CD14-positive monocyte (primary cell): ENCODE results near the gene MYO1A. TPM values are rescaled to one million over a fixed set of nuclear protein-coding genes. Genes with fewer than 3 reads are reported as not detected.
A peak's percentile ranks its signal among the peaks of the same experiment; 100 is the strongest.

ENCODE experiments used
- DNase-seq, 3 donors: peaks; one replicate each; pipeline ENCODE4 v3.0.0-alpha.2; 2011 to 2022
- H2AFZ ChIP-seq: 2 replicates; pipeline ENCODE4 v1.6.0; 2012; ENCODE audit warnings: mild to moderate bottlenecking, low read depth, low read length, inconsistent platforms; ENCODE audit not compliant: insufficient read depth, poor library complexity, severe bottlenecking
- H3K27ac ChIP-seq, 2 donors: 1 replicate in 1 of 2; 2 replicates in 1 of 2; pipeline ENCODE4 v1.5.1; 2012 to 2013; ENCODE audit warnings: low read length in 2 of 2, control low read depth in 1 of 2, inconsistent platforms in 1 of 2, low read depth in 1 of 2, mild to moderate bottlenecking in 1 of 2
- H3K27me3 ChIP-seq, 2 donors: one replicate each; pipeline versions ENCODE4 v1.6.0 to v1.6.1; 2011 to 2013; ENCODE audit warnings: low read length in 2 of 2; ENCODE audit not compliant: control insufficient read depth in 2 of 2, insufficient read depth in 2 of 2
- H3K36me3 ChIP-seq, 2 donors: replicated peaks in 1 of 2; 1 replicate in 1 of 2; 2 replicates in 1 of 2; pipeline versions ENCODE4 v1.5.1 to v1.6.1; 2012 to 2013; ENCODE audit warnings: low read length in 2 of 2, control low read depth in 1 of 2, inconsistent platforms in 1 of 2, mild to moderate bottlenecking in 1 of 2; ENCODE audit not compliant: insufficient read depth in 2 of 2, control insufficient read depth in 1 of 2
- H3K4me1 ChIP-seq, 2 donors: 1 replicate in 1 of 2; 2 replicates in 1 of 2; pipeline versions ENCODE4 v1.5.1 to v1.6.1; 2012 to 2013; ENCODE audit warnings: low read length in 2 of 2, control low read depth in 1 of 2, inconsistent platforms in 1 of 2, mild to moderate bottlenecking in 1 of 2, moderate library complexity in 1 of 2; ENCODE audit not compliant: insufficient read depth in 2 of 2, control insufficient read depth in 1 of 2
- H3K4me2 ChIP-seq: replicated peaks from 2 replicates; pipeline ENCODE3; 2012; ENCODE audit warnings: low read length, moderate library complexity, mild to moderate bottlenecking; ENCODE audit not compliant: poor library complexity, severe bottlenecking; ENCODE audit errors: extremely low read depth
- H3K4me3 ChIP-seq, 3 experiments: fragments of 200-600 bp in 1 of 3; sonication (generic) in 1 of 3; replicated peaks in 1 of 3; 1 replicate in 2 of 3; 2 replicates in 1 of 3; pipeline ENCODE4 v1.5.1; 2011 to 2013; ENCODE audit warnings: low read length in 3 of 3, mild to moderate bottlenecking in 3 of 3, control low read depth in 2 of 3, low read depth in 2 of 3, inconsistent platforms in 1 of 3, moderate library complexity in 1 of 3
- H3K79me2 ChIP-seq: 2 replicates; pipeline ENCODE4 v1.6.0; 2012; ENCODE audit warnings: mild to moderate bottlenecking, control low read depth, inconsistent platforms, low read length, moderate library complexity; ENCODE audit not compliant: insufficient read depth
- H3K9ac ChIP-seq: 2 replicates; pipeline ENCODE4 v1.6.0; 2017; ENCODE audit warnings: low read length, mild to moderate bottlenecking; ENCODE audit not compliant: insufficient read depth, poor library complexity, severe bottlenecking
- H3K9me3 ChIP-seq, 2 donors: replicated peaks in 1 of 2; 1 replicate in 1 of 2; 2 replicates in 1 of 2; pipeline versions ENCODE4 v1.5.1 to v1.6.1; 2012 to 2013; ENCODE audit warnings: low read length in 2 of 2, control low read depth in 1 of 2; ENCODE audit not compliant: control insufficient read depth in 1 of 2, insufficient read depth in 1 of 2
- H4K20me1 ChIP-seq: 2 replicates; pipeline ENCODE4 v1.6.0; 2012; ENCODE audit warnings: mild to moderate bottlenecking, low read length, control low read depth, moderate library complexity; ENCODE audit not compliant: insufficient read depth
- H3K27ac Mint-ChIP-seq, 7 donors: one replicate each; pipeline ENCODE4 v1.8.0; 2020; ENCODE audit warnings: mild to moderate bottlenecking in 7 of 7, mixed read lengths in 7 of 7, moderate library complexity in 6 of 7, inconsistent platforms in 2 of 7
- H3K27me3 Mint-ChIP-seq, 3 donors: one replicate each; pipeline ENCODE4 v1.8.0; 2021 to 2022; ENCODE audit warnings: low read depth in 3 of 3, mild to moderate bottlenecking in 3 of 3, mixed read lengths in 3 of 3, moderate library complexity in 3 of 3, inconsistent platforms in 1 of 3
- H3K36me3 Mint-ChIP-seq, 2 donors: one replicate each; pipeline ENCODE4 v1.8.0; 2020; ENCODE audit warnings: mixed read lengths in 2 of 2, inconsistent platforms in 1 of 2, mild to moderate bottlenecking in 1 of 2
- H3K4me1 Mint-ChIP-seq: one replicate; pipeline ENCODE4 v1.8.0; 2020; ENCODE audit warnings: mild to moderate bottlenecking, mixed read lengths
- H3K4me3 Mint-ChIP-seq, 2 donors: one replicate each; pipeline ENCODE4 v1.8.0; 2020; ENCODE audit warnings: mild to moderate bottlenecking in 2 of 2, mixed read lengths in 2 of 2, moderate library complexity in 1 of 2
- H3K9me3 Mint-ChIP-seq, 7 donors: one replicate each; pipeline ENCODE4 v1.8.0; 2020 to 2022; ENCODE audit warnings: mixed read lengths in 7 of 7, mild to moderate bottlenecking in 6 of 7, moderate library complexity in 6 of 7, inconsistent platforms in 2 of 7
- CTCF ChIP-seq: fragments of 200-600 bp; IDR thresholded peaks from one replicate; pipeline ENCODE4 v1.8.0; 2022; ENCODE audit warnings: antibody characterized with exemption, mild to moderate bottlenecking
- WGBS: methylation state at CpG from one replicate; pipeline ENCODE4 v1.1.5; 2013; ENCODE audit warnings: missing lambda C conversion rate; ENCODE audit not compliant: insufficient coverage; 5-methylcytosine and 5-hydroxymethylcytosine counted together
- intact Hi-C, 2 donors: fragments of 100-400 bp; cut with micrococcal nuclease; formaldehyde crosslinking; loops; one replicate each; pipeline versions ENCODE4 v1.15.0 to v1.15.1; 2023
- polyA plus RNA-seq, 3 donors: library from polyadenylated mRNA; depleted of rRNA in 1 of 3; unstranded in 2 of 3; stranded (reverse) in 1 of 3; fragments of 300-500 nt in 2 of 3; fragments of >200 nt in 1 of 3; fragmentation: Illumina TruSeq in 2 of 3; gene quantifications; 1 replicate in 2 of 3; 2 replicates in 1 of 3; pipeline ENCODE4 v1.2.3, GENCODE V29; 2012 to 2021

MYO1A gene
- polyA plus RNA-seq, 3 donors: 0.22 to 1.7 (median 1.3) TPM

DNA sequence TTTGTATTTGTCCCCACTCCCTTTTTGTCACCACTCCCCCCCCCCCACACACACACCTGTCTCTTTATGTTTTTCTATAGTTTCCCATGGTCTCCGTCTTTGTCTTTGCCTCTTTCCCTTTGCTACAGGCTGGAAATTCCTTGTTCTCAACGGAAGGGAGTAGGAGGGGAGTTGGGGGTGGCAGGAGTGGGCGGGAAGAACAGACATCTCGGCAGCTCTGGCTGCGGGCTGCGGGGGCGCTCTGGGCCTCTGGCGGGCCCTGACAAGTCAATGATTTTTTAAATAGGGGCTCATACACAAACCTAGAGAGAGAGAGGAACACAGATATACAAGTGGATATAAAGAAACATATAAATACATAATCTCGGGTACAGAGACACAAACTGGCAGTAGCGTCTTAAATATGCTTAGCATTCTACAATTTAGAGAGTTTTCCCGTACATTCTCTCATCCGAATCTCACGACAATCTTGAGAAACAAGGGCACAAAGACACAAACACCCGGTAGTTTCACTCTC is 36.6 kb upstream of the MYO1A start:
- peaks cover 0 to under 1% of the 10 kb centered on the region in 2 donors for H3K36me3 ChIP-seq
- peak overlapping the region; percentile 76 for H2AFZ ChIP-seq
- peak in 1 of 3 donors; percentile 33 for DNase-seq
- H3K4me3 ChIP-seq: peak overlapping the region; percentile 71 to 90 (median 86)
- H3K4me1 ChIP-seq: peaks cover 43 to 51% of the 10 kb centered on the region in 2 donors
- Mint-ChIP-seq H3K4me1 (peaks cover 42% of the 10 kb centered on the region), H3K9me3 (peaks cover 0 to 2% (median 0%) of the 10 kb centered on the region in 7 donors), H3K27ac (peak overlapping the region; percentile 51 to 97 (median 85)), H3K4me3 (peak overlapping the region; percentile 90 to 96), H3K27me3 (peaks cover 0 to 12% (median 7%) of the 10 kb centered on the region in 3 donors), H3K36me3 (peaks cover 5 to 7% of the 10 kb centered on the region in 2 donors)
- H3K9me3 ChIP-seq: no peaks in the 10 kb centered on the region
- no peaks in the 10 kb centered on the region for H3K79me2 ChIP-seq
- intact Hi-C loops: no loop called here
- peak overlapping the region; percentile 77 for H3K9ac ChIP-seq
- peak overlapping the region; percentile 51 to 67 for H3K27ac ChIP-seq
- H4K20me1 ChIP-seq: peaks cover 12% of the 10 kb centered on the region
- no peak for TF ChIP-seq CTCF
- peak overlapping the region; percentile 82 for H3K4me2 ChIP-seq
- H3K27me3 ChIP-seq: no peaks in the 10 kb centered on the region
- WGBS: 0% methylated on average over 10 of the region's 14 CpGs

DNA sequence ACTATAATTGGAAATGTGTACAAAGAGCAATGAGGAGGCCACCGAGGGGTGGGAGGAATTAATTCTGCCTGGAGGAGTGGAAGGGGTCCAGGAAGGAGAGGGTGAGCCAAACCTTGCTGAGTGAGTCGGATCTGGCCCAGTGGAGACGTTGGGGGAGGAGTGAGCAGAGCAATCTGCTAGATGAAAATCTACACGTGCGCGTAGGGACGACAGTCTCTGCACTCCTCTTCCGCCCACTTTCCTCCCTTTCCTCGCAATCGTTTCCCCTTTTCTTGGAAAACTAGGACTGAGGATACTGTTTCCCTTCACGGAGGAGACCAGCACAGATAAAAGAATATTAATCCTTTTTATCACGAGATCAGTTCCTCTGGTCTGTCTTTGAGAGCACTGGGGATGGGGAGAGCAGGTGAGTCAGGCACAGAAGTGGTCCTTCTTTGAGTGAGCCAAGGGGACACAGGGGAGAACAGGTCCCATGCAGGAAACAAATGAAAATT is 36.1 kb upstream of the MYO1A start:
- Histone ChIP-seq H3K27ac (peak overlapping the region in 1 of 2 donors; percentile 67), H3K4me3 (peak overlapping the region in 2 of 3 experiments; percentile 86 to 90), H3K79me2 (no peaks in the 10 kb centered on the region), H3K9me3 (no peaks in the 10 kb centered on the region), H2AFZ (peak overlapping the region; percentile 76), H4K20me1 (peaks cover 7% of the 10 kb centered on the region), H3K4me1 (peaks cover 43 to 48% of the 10 kb centered on the region in 2 donors), H3K27me3 (no peaks in the 10 kb centered on the region), H3K9ac (peak overlapping the region; percentile 77), H3K36me3 (no peaks in the 10 kb centered on the region), H3K4me2 (peak overlapping the region; percentile 82)
- Mint-ChIP-seq H3K36me3 (peaks cover 4% of the 10 kb centered on the region in 2 donors), H3K9me3 (peaks cover 0 to 2% (median 0%) of the 10 kb centered on the region in 7 donors), H3K27me3 (peaks cover 0 to 12% (median 7%) of the 10 kb centered on the region in 3 donors), H3K4me3 (peak overlapping the region; percentile 90 to 96), H3K4me1 (peaks cover 40% of the 10 kb centered on the region), H3K27ac (peak overlapping the region in 5 of 7 donors; percentile 51 to 97 (median 72))
- intact Hi-C loops: no loop called here
- WGBS: 0% methylated on average over 2 of the region's 12 CpGs
- TF ChIP-seq CTCF: no peak
- peak in 1 of 3 donors; percentile 20 for DNase-seq
